OCI-LY7 (cell line): Measurements from ENCODE around the gene APOC4. TPM values are rescaled to one million over a fixed set of nuclear protein-coding genes. Genes with fewer than 3 reads are reported as not detected.

Source experiments
- BruUV-seq: library from RNA; stranded (reverse); fragments of 400-500 nt; replicated peaks from 2 replicates; lab custom pipeline; 2021; lab: Mats Ljungman, UMichigan
- CTCF ChIA-PET: fragments of 300-600 bp; sonication (Branson Sonifier 250); formaldehyde crosslinking; loops from one replicate; lab custom pipeline; 2022; ENCODE audit warnings: antibody characterized with exemption; ENCODE audit not compliant: unreplicated experiment; lab: Charles Lee
- POLR2A ChIA-PET: fragments of 300-600 bp; sonication (Branson Sonifier 250); formaldehyde crosslinking; loops from one replicate; lab custom pipeline; 2022; ENCODE audit warnings: antibody characterized with exemption; lab: Charles Lee
- DNase-seq: peaks from one replicate; pipeline ENCODE4 v3.0.0-alpha.2; 2015; ENCODE audit warnings: low spot score
- H2AFZ ChIP-seq: fragments of 200-600 bp; sonication (generic), shearing (Covaris generic); 2 replicates; pipeline ENCODE4 v1.6.1; 2014; ENCODE audit warnings: mild to moderate bottlenecking, antibody characterized with exemption, low read length, moderate library complexity
- H3K27ac ChIP-seq: fragments of 200-600 bp; sonication (generic); 2 replicates; pipeline ENCODE4 v1.5.1; 2014; ENCODE audit warnings: mixed run types, low read depth, mild to moderate bottlenecking, moderate library complexity, low read length, inconsistent platforms; ENCODE audit not compliant: poor library complexity, severe bottlenecking
- H3K36me3 ChIP-seq: fragments of 200-600 bp; sonication (generic); 2 replicates; pipeline ENCODE4 v1.6.1; 2014; ENCODE audit warnings: mild to moderate bottlenecking, antibody characterized with exemption, low read length, moderate library complexity, mixed read lengths; ENCODE audit not compliant: insufficient read depth
- H3K4me1 ChIP-seq: fragments of 200-600 bp; sonication (generic); 2 replicates; pipeline ENCODE4 v1.5.1; 2014; ENCODE audit warnings: mild to moderate bottlenecking, low read length; ENCODE audit not compliant: insufficient read depth, poor library complexity, severe bottlenecking
- H3K4me2 ChIP-seq: fragments of 200-600 bp; sonication (generic); 2 replicates; pipeline ENCODE4 v1.6.1; 2014; ENCODE audit warnings: mild to moderate bottlenecking, low read length
- H3K4me3 ChIP-seq: fragments of 200-600 bp; sonication (generic); 2 replicates; pipeline ENCODE4 v1.5.1; 2014; ENCODE audit warnings: mild to moderate bottlenecking, low read depth, low read length; ENCODE audit not compliant: poor library complexity, severe bottlenecking
- H3K79me2 ChIP-seq: fragments of 200-600 bp; sonication (generic); 2 replicates; pipeline ENCODE4 v1.6.1; 2016; ENCODE audit warnings: low read depth, mild to moderate bottlenecking, low read length, moderate library complexity, mixed read lengths; ENCODE audit not compliant: insufficient read depth
- H3K9me2 ChIP-seq: fragments of 200-600 bp; sonication (generic); 2 replicates; pipeline ENCODE4 v1.6.1; 2016; ENCODE audit warnings: mild to moderate bottlenecking, low read length, mixed read lengths; ENCODE audit not compliant: insufficient read depth
- H3K9me3 ChIP-seq: fragments of 200-600 bp; sonication (generic); 2 replicates; pipeline ENCODE4 v1.6.1; 2014; ENCODE audit warnings: mild to moderate bottlenecking, mixed run types, low read length, mixed read lengths
- H4K20me1 ChIP-seq: fragments of 200-600 bp; sonication (generic); 2 replicates; pipeline ENCODE4 v1.6.1; 2014; ENCODE audit warnings: mild to moderate bottlenecking, antibody characterized with exemption, low read length, moderate library complexity, mixed read lengths; ENCODE audit not compliant: insufficient read depth
- EZH2phosphoT487 ChIP-seq: fragments of 200-600 bp; sonication (generic); IDR thresholded peaks from 2 replicates; pipeline ENCODE4 v1.6.1; 2018; ENCODE audit warnings: low read depth, borderline replicate concordance, mild to moderate bottlenecking, mixed run types, antibody characterized with exemption, low read length, moderate library complexity, mixed read lengths
- intact Hi-C: fragments of 100-400 bp; cut with micrococcal nuclease; formaldehyde crosslinking; loops from one replicate; pipeline ENCODE4 v1.10.0; 2022; ENCODE audit not compliant: unreplicated experiment
- total RNA-seq, 2 experiments: library from RNA; depleted of rRNA in 1 of 2; stranded (reverse); fragments of >200 nt in 1 of 2; shearing (Covaris generic) in 1 of 2; gene quantifications; 2 replicates each; pipeline ENCODE4 v1.2.3, GENCODE V29; 2014 to 2022
- TF ChIP-seq, protein P1 (sequence below): fragments of 200-600 bp; sonication (generic); conservative IDR thresholded peaks from 2 replicates; pipeline ENCODE4 v1.5.1; 2014; ENCODE audit warnings: mild to moderate bottlenecking, antibody characterized with exemption, low read length, moderate library complexity, mixed read lengths

Gene APOC4
- total RNA-seq, 2 experiments from 2014 or later: not detected

DNA sequence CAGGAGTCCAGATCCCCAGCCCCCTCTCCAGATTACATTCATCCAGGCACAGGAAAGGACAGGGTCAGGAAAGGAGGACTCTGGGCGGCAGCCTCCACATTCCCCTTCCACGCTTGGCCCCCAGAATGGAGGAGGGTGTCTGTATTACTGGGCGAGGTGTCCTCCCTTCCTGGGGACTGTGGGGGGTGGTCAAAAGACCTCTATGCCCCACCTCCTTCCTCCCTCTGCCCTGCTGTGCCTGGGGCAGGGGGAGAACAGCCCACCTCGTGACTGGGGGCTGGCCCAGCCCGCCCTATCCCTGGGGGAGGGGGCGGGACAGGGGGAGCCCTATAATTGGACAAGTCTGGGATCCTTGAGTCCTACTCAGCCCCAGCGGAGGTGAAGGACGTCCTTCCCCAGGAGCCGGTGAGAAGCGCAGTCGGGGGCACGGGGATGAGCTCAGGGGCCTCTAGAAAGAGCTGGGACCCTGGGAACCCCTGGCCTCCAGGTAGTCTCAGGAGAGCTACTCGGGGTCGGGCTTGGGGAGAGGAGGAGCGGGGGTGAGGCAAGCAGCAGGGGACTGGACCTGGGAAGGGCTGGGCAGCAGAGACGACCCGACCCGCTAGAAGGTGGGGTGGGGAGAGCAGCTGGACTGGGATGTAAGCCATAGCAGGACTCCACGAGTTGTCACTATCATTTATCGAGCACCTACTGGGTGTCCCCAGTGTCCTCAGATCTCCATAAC, 36.4 kb upstream of the APOC4 start, which contains the start of gene APOE:
Gene APOE, plus strand, starts transcription at position 360 of the 724 bp plus-strand sequence. CDS start 829 bp downstream, outside the sequence.
- Histone ChIP-seq H4K20me1 (no peaks in the 10 kb centered on the region), H3K9me2 (no peaks in the 10 kb centered on the region), H3K79me2 (no peaks in the 10 kb centered on the region), H3K27ac (no peak within 1 kb of the TSS), H3K4me3 (no peak within 1 kb of the TSS), H3K4me2 (no peak within 1 kb of the TSS), H3K9me3 (no peaks in the 10 kb centered on the region), H2AFZ (no peak within 1 kb of the TSS), H3K36me3 (peaks cover 42% of the 10 kb centered on the region), H3K4me1 (peaks cover 15% of the 10 kb centered on the region)
- CTCF ChIA-PET: interaction anchor here (0.5 kb wide), 1 partner anchor 345 kb away, joined by 3 read pairs; no protein-coding TSS in a partner anchor
- TF ChIP-seq, protein P1, sequence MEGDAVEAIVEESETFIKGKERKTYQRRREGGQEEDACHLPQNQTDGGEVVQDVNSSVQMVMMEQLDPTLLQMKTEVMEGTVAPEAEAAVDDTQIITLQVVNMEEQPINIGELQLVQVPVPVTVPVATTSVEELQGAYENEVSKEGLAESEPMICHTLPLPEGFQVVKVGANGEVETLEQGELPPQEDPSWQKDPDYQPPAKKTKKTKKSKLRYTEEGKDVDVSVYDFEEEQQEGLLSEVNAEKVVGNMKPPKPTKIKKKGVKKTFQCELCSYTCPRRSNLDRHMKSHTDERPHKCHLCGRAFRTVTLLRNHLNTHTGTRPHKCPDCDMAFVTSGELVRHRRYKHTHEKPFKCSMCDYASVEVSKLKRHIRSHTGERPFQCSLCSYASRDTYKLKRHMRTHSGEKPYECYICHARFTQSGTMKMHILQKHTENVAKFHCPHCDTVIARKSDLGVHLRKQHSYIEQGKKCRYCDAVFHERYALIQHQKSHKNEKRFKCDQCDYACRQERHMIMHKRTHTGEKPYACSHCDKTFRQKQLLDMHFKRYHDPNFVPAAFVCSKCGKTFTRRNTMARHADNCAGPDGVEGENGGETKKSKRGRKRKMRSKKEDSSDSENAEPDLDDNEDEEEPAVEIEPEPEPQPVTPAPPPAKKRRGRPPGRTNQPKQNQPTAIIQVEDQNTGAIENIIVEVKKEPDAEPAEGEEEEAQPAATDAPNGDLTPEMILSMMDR: no peak
- TF ChIP-seq EZH2phosphoT487: no peak
- DNase-seq: no peak
- BruUV-seq: no TSS peak
- POLR2A ChIA-PET: interaction anchor here (0.6 to 1.0 kb wide), 3 partner anchors 9 to 835 kb away, joined by 3 to 4 read pairs (median 3); partner anchors contain the start of gene APOC1
- intact Hi-C loops: no loop called here

DNA sequence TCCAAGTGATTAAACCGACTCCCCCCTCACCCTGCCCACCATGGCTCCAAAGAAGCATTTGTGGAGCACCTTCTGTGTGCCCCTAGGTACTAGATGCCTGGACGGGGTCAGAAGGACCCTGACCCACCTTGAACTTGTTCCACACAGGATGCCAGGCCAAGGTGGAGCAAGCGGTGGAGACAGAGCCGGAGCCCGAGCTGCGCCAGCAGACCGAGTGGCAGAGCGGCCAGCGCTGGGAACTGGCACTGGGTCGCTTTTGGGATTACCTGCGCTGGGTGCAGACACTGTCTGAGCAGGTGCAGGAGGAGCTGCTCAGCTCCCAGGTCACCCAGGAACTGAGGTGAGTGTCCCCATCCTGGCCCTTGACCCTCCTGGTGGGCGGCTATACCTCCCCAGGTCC, 34.4 kb upstream of the APOC4 start:
- Histone ChIP-seq H4K20me1 (no peaks in the 10 kb centered on the region), H2AFZ (no peak overlapping the region), H3K4me3 (no peak overlapping the region), H3K4me1 (peaks cover 15% of the 10 kb centered on the region), H3K4me2 (no peak overlapping the region), H3K27ac (no peak overlapping the region), H3K9me3 (no peaks in the 10 kb centered on the region), H3K9me2 (no peaks in the 10 kb centered on the region), H3K79me2 (no peaks in the 10 kb centered on the region), H3K36me3 (peaks cover 22% of the 10 kb centered on the region)
- POLR2A ChIA-PET: no interaction called here
- TF ChIP-seq EZH2phosphoT487: no peak
- TF ChIP-seq, protein P1: no peak
- no peak for DNase-seq
- CTCF ChIA-PET: interaction anchor here (0.6 kb wide), 1 partner anchor 66 kb away, joined by 3 read pairs; no protein-coding TSS in a partner anchor
- BruUV-seq: no TSS peak
- intact Hi-C loops: no loop called here
